Measurements from ENCODE around the gene MAP3K1. TPM values are rescaled to one million over a fixed set of nuclear protein-coding genes. Genes with fewer than 3 reads are reported as not detected.

Gene MAP3K1
- total and polyA plus RNA-seq, 4 donors, result 2.4 to 15.4 (median 6.7) TPM

DNA sequence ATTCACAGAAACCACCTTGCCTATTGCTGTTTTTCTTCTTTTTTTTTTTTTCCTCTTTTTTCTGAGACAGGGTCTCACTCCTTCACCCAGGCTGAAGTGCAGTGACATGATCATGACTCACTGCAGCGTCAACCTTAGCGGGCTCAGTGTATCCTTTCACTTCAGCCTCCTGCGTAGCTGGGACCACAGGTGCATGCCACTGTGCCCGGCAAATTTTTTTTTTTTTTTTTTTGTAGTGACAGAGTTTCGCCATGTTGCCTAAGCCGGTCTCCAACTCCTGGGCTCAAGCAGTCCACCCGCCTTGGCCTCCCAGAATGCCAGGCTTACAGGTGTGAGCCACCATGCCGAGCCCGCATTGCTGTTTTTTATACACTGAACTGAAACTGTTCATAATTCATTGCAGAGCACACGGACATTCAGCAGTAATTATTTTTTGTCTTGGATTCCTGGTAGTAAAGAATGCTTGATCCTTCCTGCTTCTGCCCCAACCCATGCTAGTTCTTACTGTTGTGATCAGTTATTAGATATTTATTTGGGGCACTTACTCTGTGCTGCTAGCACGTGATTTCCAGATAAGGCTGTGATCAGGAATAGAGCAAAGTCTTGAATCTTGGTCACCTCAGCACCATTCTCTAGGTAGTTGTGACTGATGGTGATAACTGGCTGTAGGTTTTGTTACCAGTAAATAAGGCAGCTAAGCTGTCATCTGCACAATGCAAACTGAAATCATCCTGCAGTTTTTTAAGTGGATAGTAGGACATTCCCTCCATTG, 14.0 kb downstream of the MAP3K1 start:
- Histone ChIP-seq H3K4me1 (ENCODE audit: control insufficient read depth in 4 of 4, insufficient read depth in 4 of 4, low read length in 3 of 4) (peaks cover 4 to 39% (median 6%) of the 10 kb centered on the region in 4 donors), H3K27me3 (ENCODE audit: control insufficient read depth in 4 of 4, insufficient read depth in 4 of 4, low read length in 3 of 4) (no peaks in the 10 kb centered on the region), H3K9me3 (ENCODE audit: control insufficient read depth in 4 of 4, low read length in 3 of 4) (no peaks in the 10 kb centered on the region), H3K4me3 (ENCODE audit: low read depth in 1 of 3, low read length in 3 of 3) (no peak overlapping the region), H3K9ac (ENCODE audit: low read depth in 1 of 2, low read length in 2 of 2) (no peak overlapping the region), H3K36me3 (ENCODE audit: control insufficient read depth in 4 of 4, insufficient read depth in 3 of 4, low read depth in 1 of 4, low read length in 3 of 4) (no peaks in the 10 kb centered on the region), H3K27ac (ENCODE audit: low read depth in 1 of 2, low read length in 2 of 2) (no peak overlapping the region)
- DNase-seq (ENCODE audit: low spot score), result no peak
- TF ChIP-seq EGR1 (IDR thresholded peaks at IDR 0.05; ENCODE audit: low read depth in 2 of 2) (no peak), NR2F2 (IDR thresholded peaks at IDR 0.05) (no peak), HNF4G (IDR thresholded peaks at IDR 0.05) (no peak), YY1 (IDR thresholded peaks at IDR 0.05) (no peak), FOXA2 (IDR thresholded peaks at IDR 0.05) (no peak)
- TF ChIP-seq, protein P1, sequence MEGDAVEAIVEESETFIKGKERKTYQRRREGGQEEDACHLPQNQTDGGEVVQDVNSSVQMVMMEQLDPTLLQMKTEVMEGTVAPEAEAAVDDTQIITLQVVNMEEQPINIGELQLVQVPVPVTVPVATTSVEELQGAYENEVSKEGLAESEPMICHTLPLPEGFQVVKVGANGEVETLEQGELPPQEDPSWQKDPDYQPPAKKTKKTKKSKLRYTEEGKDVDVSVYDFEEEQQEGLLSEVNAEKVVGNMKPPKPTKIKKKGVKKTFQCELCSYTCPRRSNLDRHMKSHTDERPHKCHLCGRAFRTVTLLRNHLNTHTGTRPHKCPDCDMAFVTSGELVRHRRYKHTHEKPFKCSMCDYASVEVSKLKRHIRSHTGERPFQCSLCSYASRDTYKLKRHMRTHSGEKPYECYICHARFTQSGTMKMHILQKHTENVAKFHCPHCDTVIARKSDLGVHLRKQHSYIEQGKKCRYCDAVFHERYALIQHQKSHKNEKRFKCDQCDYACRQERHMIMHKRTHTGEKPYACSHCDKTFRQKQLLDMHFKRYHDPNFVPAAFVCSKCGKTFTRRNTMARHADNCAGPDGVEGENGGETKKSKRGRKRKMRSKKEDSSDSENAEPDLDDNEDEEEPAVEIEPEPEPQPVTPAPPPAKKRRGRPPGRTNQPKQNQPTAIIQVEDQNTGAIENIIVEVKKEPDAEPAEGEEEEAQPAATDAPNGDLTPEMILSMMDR (IDR thresholded peaks at IDR 0.05; ENCODE audit: low read depth, low read length, missing input control), result no peak
- TF ChIP-seq, protein P2, sequence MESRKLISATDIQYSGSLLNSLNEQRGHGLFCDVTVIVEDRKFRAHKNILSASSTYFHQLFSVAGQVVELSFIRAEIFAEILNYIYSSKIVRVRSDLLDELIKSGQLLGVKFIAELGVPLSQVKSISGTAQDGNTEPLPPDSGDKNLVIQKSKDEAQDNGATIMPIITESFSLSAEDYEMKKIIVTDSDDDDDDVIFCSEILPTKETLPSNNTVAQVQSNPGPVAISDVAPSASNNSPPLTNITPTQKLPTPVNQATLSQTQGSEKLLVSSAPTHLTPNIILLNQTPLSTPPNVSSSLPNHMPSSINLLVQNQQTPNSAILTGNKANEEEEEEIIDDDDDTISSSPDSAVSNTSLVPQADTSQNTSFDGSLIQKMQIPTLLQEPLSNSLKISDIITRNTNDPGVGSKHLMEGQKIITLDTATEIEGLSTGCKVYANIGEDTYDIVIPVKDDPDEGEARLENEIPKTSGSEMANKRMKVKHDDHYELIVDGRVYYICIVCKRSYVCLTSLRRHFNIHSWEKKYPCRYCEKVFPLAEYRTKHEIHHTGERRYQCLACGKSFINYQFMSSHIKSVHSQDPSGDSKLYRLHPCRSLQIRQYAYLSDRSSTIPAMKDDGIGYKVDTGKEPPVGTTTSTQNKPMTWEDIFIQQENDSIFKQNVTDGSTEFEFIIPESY (IDR thresholded peaks at IDR 0.05), result no peak
- 78% methylated on average over 11 of the region's 11 CpGs for WGBS

DNA sequence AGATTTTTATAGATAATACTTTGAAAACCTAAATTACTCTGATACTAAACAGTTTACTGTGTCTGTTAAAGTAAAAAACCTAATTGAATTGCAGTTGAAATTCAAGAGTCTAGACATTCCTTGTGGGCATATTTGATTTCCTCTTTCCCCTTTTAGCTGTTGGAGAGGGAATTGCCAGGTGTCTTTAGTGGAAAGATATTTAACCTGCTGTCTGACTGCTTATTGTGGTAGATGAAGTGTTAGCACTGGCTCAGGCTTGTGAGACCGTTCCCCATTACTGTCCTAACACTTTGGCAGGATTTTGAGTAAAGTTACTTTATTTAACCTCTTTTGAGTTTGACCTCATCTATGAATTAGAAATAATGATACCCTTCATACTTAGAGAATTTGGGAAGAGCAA, 16.4 kb downstream of the MAP3K1 start:
- H3K36me3 ChIP-seq (ENCODE audit: control insufficient read depth in 4 of 4, insufficient read depth in 3 of 4, low read depth in 1 of 4, low read length in 3 of 4), result no peaks in the 10 kb centered on the region
- H3K9me3 ChIP-seq (ENCODE audit: control insufficient read depth in 4 of 4, low read length in 3 of 4), result no peaks in the 10 kb centered on the region
- TF ChIP-seq GABPA (IDR thresholded peaks at IDR 0.05 in 1 of 2, conservative IDR thresholded peaks at IDR 0.05 in 1 of 2) (no peak), EGR1 (IDR thresholded peaks at IDR 0.05; ENCODE audit: low read depth in 2 of 2) (no peak), JUND (IDR thresholded peaks at IDR 0.05) (no peak), FOXA1 (IDR thresholded peaks at IDR 0.05) (no peak), HNF4G (IDR thresholded peaks at IDR 0.05) (no peak), RAD21 (IDR thresholded peaks at IDR 0.05) (no peak), SP1 (IDR thresholded peaks at IDR 0.05) (no peak), FOXA2 (IDR thresholded peaks at IDR 0.05) (no peak), NR2F2 (IDR thresholded peaks at IDR 0.05) (no peak), RXRA (IDR thresholded peaks at IDR 0.05) (no peak), YY1 (IDR thresholded peaks at IDR 0.05) (no peak), HNF4A (conservative IDR thresholded peaks at IDR 0.05) (no peak), TAF1 (conservative IDR thresholded peaks at IDR 0.05) (no peak)
- TF ChIP-seq, protein P3, sequence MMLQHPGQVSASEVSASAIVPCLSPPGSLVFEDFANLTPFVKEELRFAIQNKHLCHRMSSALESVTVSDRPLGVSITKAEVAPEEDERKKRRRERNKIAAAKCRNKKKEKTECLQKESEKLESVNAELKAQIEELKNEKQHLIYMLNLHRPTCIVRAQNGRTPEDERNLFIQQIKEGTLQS (IDR thresholded peaks at IDR 0.05), result no peak
- TF ChIP-seq, protein P1 (IDR thresholded peaks at IDR 0.05; ENCODE audit: low read depth, low read length, missing input control), result no peak
- TF ChIP-seq, protein P2 (IDR thresholded peaks at IDR 0.05), result no peak
- TF ChIP-seq, protein P4, sequence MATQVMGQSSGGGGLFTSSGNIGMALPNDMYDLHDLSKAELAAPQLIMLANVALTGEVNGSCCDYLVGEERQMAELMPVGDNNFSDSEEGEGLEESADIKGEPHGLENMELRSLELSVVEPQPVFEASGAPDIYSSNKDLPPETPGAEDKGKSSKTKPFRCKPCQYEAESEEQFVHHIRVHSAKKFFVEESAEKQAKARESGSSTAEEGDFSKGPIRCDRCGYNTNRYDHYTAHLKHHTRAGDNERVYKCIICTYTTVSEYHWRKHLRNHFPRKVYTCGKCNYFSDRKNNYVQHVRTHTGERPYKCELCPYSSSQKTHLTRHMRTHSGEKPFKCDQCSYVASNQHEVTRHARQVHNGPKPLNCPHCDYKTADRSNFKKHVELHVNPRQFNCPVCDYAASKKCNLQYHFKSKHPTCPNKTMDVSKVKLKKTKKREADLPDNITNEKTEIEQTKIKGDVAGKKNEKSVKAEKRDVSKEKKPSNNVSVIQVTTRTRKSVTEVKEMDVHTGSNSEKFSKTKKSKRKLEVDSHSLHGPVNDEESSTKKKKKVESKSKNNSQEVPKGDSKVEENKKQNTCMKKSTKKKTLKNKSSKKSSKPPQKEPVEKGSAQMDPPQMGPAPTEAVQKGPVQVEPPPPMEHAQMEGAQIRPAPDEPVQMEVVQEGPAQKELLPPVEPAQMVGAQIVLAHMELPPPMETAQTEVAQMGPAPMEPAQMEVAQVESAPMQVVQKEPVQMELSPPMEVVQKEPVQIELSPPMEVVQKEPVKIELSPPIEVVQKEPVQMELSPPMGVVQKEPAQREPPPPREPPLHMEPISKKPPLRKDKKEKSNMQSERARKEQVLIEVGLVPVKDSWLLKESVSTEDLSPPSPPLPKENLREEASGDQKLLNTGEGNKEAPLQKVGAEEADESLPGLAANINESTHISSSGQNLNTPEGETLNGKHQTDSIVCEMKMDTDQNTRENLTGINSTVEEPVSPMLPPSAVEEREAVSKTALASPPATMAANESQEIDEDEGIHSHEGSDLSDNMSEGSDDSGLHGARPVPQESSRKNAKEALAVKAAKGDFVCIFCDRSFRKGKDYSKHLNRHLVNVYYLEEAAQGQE (IDR thresholded peaks at IDR 0.05), result no peak
- TF ChIP-seq, protein P5, sequence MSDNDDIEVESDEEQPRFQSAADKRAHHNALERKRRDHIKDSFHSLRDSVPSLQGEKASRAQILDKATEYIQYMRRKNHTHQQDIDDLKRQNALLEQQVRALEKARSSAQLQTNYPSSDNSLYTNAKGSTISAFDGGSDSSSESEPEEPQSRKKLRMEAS (IDR thresholded peaks at IDR 0.05), result no peak
- WGBS, result 31% methylated on average over 1 of the region's 1 CpG
- peaks cover 4 to 29% (median 6%) of the 10 kb centered on the region in 4 donors for H3K4me1 ChIP-seq (ENCODE audit: control insufficient read depth in 4 of 4, insufficient read depth in 4 of 4, low read length in 3 of 4)
- H3K27ac ChIP-seq (ENCODE audit: low read depth in 1 of 2, low read length in 2 of 2), result no peak overlapping the region
- H3K4me3 ChIP-seq (ENCODE audit: low read depth in 1 of 3, low read length in 3 of 3), result no peak overlapping the region
- DNase-seq (ENCODE audit: low spot score), result no peak
- H3K9ac ChIP-seq (ENCODE audit: low read depth in 1 of 2, low read length in 2 of 2), result no peak overlapping the region
- no peaks in the 10 kb centered on the region for H3K27me3 ChIP-seq (ENCODE audit: control insufficient read depth in 4 of 4, insufficient read depth in 4 of 4, low read length in 3 of 4)
